Ovary (tissue), 9 donors: ENCODE measurements around the gene MKRN2. TPM values are rescaled to one million over a fixed set of nuclear protein-coding genes. Genes with fewer than 3 reads are reported as not detected.
"Not testable (repeated sequence)": the region's sequence is repeated elsewhere in the genome, so short reads cannot be mapped to it uniquely, and the experiment has no call there.

ENCODE experiments used
- DNase-seq, 5 donors: peaks; one replicate each; pipeline ENCODE4 v3.0.0-alpha.2; 2019 to 2020
- H3K27ac ChIP-seq, 2 donors: fragments of 200-600 bp; one replicate each; pipeline versions ENCODE4 v1.5.1 to v1.8.0; 2019 to 2022
- H3K27me3 ChIP-seq: fragments of 200-600 bp; one replicate; pipeline ENCODE4 v1.8.0; 2022
- H3K36me3 ChIP-seq: fragments of 200-600 bp; sonication (generic); one replicate; pipeline ENCODE4 v1.5.1; 2019
- H3K4me1 ChIP-seq: one replicate; pipeline ENCODE4 v1.8.1; 2013; ENCODE audit warnings: mild to moderate bottlenecking, moderate library complexity; ENCODE audit not compliant: insufficient read depth
- H3K4me3 ChIP-seq: fragments of 200-600 bp; sonication (generic); one replicate; pipeline ENCODE4 v1.5.1; 2017
- H3K9me3 ChIP-seq, 2 donors: fragments of 200-600 bp in 1 of 2; sonication (generic) in 1 of 2; one replicate each; pipeline versions ENCODE4 v1.5.1 to v1.8.1; 2013 to 2019; ENCODE audit warnings: mild to moderate bottlenecking in 1 of 2, moderate library complexity in 1 of 2
- EP300 ChIP-seq: sonication (generic); formaldehyde crosslinking; IDR thresholded peaks from one replicate; pipeline ENCODE4 v1.6.1; 2017; ENCODE audit warnings: antibody characterized with exemption
- POLR2A ChIP-seq: fragments of 450-650 bp; IDR thresholded peaks from one replicate; pipeline ENCODE4 v1.6.1; 2017; ENCODE audit warnings: antibody characterized with exemption, mild to moderate bottlenecking, moderate library complexity
- WGBS, 3 donors: extraction: QIAGEN DNeasy Blood & Tissue Kit in 1 of 3; methylation state at CpG; one replicate each; pipeline versions ENCODE4 v1.1.5 to v1.1.7; 2013 to 2017; 5-methylcytosine and 5-hydroxymethylcytosine counted together
- intact Hi-C, 4 donors: fragments of 100-400 bp; cut with DNase I; formaldehyde crosslinking; loops; one replicate each; pipeline versions ENCODE4 v1.11.0 to v1.15.1; 2022 to 2023
- polyA plus RNA-seq, 2 donors: library from polyadenylated mRNA; stranded (reverse); fragments of 200-250 nt in 1 of 2; fragments of 350-450 nt in 1 of 2; fragmentation: Illumina TruSeq in 1 of 2; extraction: RNeasy Lipid Tissue Mini Kit (QIAGEN cat#74804) in 1 of 2; gene quantifications; one replicate each; pipeline ENCODE4 v1.2.3, GENCODE V29; 2013 to 2014
- total RNA-seq, 7 donors: library from RNA; depleted of rRNA in 2 of 7; stranded (reverse); fragments of >200 nt in 2 of 7; fragmentation: NEBNext Ultra II Directional in 3 of 7; extraction: Animal tissue kit (Norgen Biotek cat#: 25700) in 3 of 7; gene quantifications; one replicate each; pipeline versions ENCODE4 v1.1.0 to v1.2.4, GENCODE V29; 2016 to 2023
- TF ChIP-seq, protein P1 (sequence below), 3 donors: fragments of 450-650 bp in 2 of 3; fragments of 200-600 bp in 1 of 3; IDR thresholded peaks; one replicate each; pipeline versions ENCODE4 v1.5.1 to v1.8.0; 2016 to 2022; ENCODE audit warnings: antibody characterized with exemption in 3 of 3, mild to moderate bottlenecking in 1 of 3
- donor health status: DM: no; HTN: no; CAD: no; lungs with moderate emphysema.
- donor health status: DM: no; HTN: no; CAD: no.
- donor health status: Bipolar disorder and iron deficiency.
- donor health status: DM: yes; HTN: yes; CAD: no.
- donor health status: DM: no; HTN: no; CAD: no.
- donor health status: DM: yes; HTN: yes; CAD: no.

Gene MKRN2
- total and polyA plus RNA-seq, 9 donors = 23.8 to 42.3 (median 28.8) TPM

DNA sequence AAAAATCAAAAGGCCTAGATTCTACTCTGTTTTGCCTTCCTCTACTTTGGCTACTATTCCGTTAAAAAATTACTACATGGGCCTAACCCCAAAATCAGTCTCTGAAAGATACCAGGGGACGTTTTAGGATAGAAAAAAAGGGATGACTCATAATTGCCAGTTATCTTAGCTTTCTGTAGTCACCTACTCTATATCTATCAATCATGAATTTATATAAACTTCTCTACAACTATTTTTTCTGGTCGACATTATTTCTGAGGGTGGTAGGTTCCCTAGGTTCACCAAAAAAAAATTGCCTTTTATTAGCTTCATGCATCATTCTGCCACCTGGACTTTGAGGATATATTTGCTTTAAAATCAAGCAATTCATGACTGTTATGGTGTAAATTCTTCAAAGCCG, 70.5 kb downstream of the MKRN2 start:
- H3K4me1 ChIP-seq = peaks cover 14% of the 10 kb centered on the region
- no peaks in the 10 kb centered on the region for H3K9me3 ChIP-seq
- no peaks in the 10 kb centered on the region for H3K36me3 ChIP-seq
- no peak overlapping the region for H3K27ac ChIP-seq
- no peak for DNase-seq
- H3K27me3 ChIP-seq = no peaks in the 10 kb centered on the region
- no peak overlapping the region for H3K4me3 ChIP-seq
- no peak for TF ChIP-seq POLR2A
- WGBS, 3 donors = 55 to 60% (median 57%) methylated on average over 4 of the region's 4 CpGs
- intact Hi-C loops = no loop called here

DNA sequence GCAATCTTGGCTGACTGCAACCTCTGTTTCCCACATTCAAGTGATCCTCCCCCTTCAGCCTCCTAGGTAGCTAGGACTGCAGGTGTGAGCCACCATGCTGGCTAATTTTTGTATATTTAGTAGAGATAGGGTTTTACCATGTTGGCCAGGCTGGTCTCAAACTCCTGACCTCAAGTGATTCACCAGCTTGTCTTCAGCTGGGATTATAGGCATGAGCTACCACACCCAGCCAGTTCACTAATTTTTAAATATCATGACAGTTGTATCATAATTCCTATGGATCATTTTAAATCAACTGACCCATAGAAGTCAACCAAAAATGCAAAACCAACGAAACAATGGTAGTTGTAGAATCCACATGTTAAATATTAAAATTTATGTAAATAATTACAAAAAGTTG, 71.9 kb downstream of the MKRN2 start:
- WGBS, 3 donors = 37 to 76% (median 63%) methylated on average over 1 of the region's 1 CpG
- Histone ChIP-seq H3K27ac (no peak overlapping the region), H3K4me1 (peaks cover 17% of the 10 kb centered on the region)

DNA sequence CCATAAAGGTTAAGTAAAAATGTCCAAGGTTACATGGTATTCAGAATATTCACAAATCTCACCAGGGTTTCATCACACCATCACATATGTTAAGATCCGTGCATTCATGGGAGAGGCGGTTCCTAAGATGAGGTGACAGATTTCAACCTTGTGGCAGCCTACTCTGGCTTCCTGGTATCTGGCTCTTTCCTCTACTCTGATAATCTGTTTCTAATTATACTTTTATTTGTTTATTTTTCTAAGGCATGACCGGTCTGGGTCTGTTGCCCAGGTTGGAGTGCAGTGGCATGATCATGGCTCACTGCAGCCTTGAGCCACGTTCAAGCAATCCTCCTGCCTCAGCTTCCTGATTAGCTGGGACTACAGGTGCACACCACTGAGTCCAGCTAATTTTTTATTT, 72.7 kb downstream of the MKRN2 start:
- no peak overlapping the region for H3K27ac ChIP-seq
- 31 to 40% (median 40%) methylated on average over 4 of the region's 4 CpGs for WGBS, 3 donors
- intact Hi-C loops = no loop called here

More for the DNA sequence above, 71.9 kb downstream of the MKRN2 start:
- no peaks in the 10 kb centered on the region for H3K27me3 ChIP-seq
- H3K36me3 ChIP-seq = no peaks in the 10 kb centered on the region
- no peaks in the 10 kb centered on the region for H3K9me3 ChIP-seq
- TF ChIP-seq POLR2A (no peak), EP300 (no peak)
- TF ChIP-seq, protein P1, sequence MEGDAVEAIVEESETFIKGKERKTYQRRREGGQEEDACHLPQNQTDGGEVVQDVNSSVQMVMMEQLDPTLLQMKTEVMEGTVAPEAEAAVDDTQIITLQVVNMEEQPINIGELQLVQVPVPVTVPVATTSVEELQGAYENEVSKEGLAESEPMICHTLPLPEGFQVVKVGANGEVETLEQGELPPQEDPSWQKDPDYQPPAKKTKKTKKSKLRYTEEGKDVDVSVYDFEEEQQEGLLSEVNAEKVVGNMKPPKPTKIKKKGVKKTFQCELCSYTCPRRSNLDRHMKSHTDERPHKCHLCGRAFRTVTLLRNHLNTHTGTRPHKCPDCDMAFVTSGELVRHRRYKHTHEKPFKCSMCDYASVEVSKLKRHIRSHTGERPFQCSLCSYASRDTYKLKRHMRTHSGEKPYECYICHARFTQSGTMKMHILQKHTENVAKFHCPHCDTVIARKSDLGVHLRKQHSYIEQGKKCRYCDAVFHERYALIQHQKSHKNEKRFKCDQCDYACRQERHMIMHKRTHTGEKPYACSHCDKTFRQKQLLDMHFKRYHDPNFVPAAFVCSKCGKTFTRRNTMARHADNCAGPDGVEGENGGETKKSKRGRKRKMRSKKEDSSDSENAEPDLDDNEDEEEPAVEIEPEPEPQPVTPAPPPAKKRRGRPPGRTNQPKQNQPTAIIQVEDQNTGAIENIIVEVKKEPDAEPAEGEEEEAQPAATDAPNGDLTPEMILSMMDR (IDR thresholded peaks at IDR 0.05) = no peak
- no peak for DNase-seq
- H3K4me3 ChIP-seq = no peak overlapping the region
- intact Hi-C loops = no loop called here

DNA sequence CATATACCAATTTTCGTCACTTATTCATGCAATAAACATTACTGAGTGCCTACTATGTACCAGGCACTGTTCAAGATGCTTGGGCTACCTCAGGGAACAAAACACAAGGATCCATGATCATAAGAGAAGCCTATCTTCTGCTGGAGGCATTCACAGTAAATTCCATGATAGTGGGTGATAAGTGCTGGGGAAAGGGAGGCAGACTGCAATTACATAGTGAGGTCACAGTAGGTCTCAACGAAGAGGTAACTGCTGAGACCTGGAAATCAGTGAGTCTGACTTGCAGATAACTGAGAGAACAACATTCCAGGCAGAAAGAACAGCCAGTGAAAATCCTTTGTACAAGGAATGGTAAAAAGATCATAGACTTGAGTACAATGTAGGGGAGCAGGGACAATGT, 73.4 kb downstream of the MKRN2 start:
- 65 to 79% (median 72%) methylated on average over 2 of the region's 2 CpGs for WGBS, 3 donors
- Histone ChIP-seq H3K9me3 (no peaks in the 10 kb centered on the region), H3K4me3 (no peak overlapping the region), H3K4me1 (peaks cover 16% of the 10 kb centered on the region), H3K27me3 (no peaks in the 10 kb centered on the region), H3K36me3 (no peaks in the 10 kb centered on the region), H3K27ac (no peak overlapping the region)
- intact Hi-C loops = no loop called here
- DNase-seq = no peak
- TF ChIP-seq, protein P1 (IDR thresholded peaks at IDR 0.05) = no peak
- no peak for TF ChIP-seq EP300
- TF ChIP-seq POLR2A = no peak

More for the DNA sequence above, 72.7 kb downstream of the MKRN2 start:
- Histone ChIP-seq H3K4me1 (peaks cover 16% of the 10 kb centered on the region), H3K9me3 (no peaks in the 10 kb centered on the region), H3K36me3 (no peaks in the 10 kb centered on the region), H3K27me3 (no peaks in the 10 kb centered on the region), H3K4me3 (no peak overlapping the region)
- TF ChIP-seq POLR2A = no peak
- TF ChIP-seq, protein P1 (IDR thresholded peaks at IDR 0.05) = no peak
- TF ChIP-seq EP300 = no peak
- DNase-seq = no peak

DNA sequence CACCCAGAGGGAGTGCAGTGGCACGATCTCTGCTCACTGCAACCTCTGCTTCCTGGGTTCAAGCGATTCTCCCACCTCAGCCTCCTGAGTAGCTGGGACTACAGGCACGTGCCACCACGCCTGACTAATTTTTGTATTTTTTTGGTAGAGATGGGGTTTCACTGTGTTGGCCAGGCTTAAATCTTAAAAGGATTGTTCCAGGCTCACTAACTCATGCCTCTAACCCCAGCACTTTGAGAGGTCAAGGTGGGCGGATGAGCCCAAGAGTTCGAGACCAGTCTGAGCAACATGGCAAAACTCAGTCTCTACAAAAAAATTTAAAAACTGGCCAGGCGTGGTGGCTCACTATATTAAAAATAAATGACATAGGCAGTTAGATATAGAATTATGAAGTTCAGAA, 74.0 kb downstream of the MKRN2 start:
- DNase-seq, H3K27ac ChIP-seq, H3K4me3 ChIP-seq, intact Hi-C loops, H3K36me3 ChIP-seq, H3K27me3 ChIP-seq, H3K9me3 ChIP-seq: not testable (repeated sequence)
- 92 to 95% (median 94%) methylated on average over 7 of the region's 7 CpGs for WGBS, 3 donors
- peaks cover 16% of the 10 kb centered on the region for H3K4me1 ChIP-seq

DNA sequence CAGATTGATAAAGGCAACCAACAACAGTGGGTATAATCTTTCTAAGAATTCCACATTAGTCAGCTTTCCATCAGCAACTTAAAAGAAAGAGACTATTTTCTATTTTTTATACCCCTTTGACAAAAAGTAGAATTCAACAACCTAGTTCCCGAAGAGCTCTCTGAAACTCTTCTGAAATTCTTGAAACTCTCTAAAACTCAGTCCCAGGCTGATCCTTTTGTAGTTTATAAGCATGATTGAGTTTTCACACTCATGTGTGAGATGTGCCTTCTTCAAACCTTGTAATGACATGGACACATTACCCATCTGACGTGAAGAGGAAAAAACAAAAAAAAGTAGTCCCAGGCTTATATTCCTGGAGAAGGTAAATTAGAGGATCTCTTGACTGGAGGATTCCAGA, 75.6 kb downstream of the MKRN2 start:
- peaks cover 18% of the 10 kb centered on the region for H3K4me1 ChIP-seq
- H3K36me3 ChIP-seq = no peaks in the 10 kb centered on the region
- WGBS, 3 donors = 93 to 96% (median 95%) methylated on average over 2 of the region's 2 CpGs
- intact Hi-C loops = no loop called here
- no peak for DNase-seq
- no peak overlapping the region for H3K4me3 ChIP-seq
- TF ChIP-seq POLR2A (no peak), EP300 (no peak)
- TF ChIP-seq, protein P1 (IDR thresholded peaks at IDR 0.05) = no peak
- no peaks in the 10 kb centered on the region for H3K27me3 ChIP-seq
- H3K27ac ChIP-seq = no peak overlapping the region
- H3K9me3 ChIP-seq = no peaks in the 10 kb centered on the region
